SK-N-SH treated with all-trans-retinoic acid at 6 μM for 48 hours (cell line): Measurements from ENCODE around the gene SLC28A1.

Experiments
- OSR1 ChIP-seq: fragments of 250-450 bp; sonication (Bioruptor Pico); IDR thresholded peaks from 2 replicates; pipeline ENCODE4 v1.8.0; 2022; ENCODE audit warnings: moderate library complexity, mild to moderate bottlenecking, inconsistent platforms
- PATZ1 ChIP-seq: fragments of 250-450 bp; sonication (Bioruptor Pico); IDR thresholded peaks from 2 replicates; pipeline ENCODE4 v1.8.0; 2020; ENCODE audit warnings: mild to moderate bottlenecking, moderate library complexity, borderline replicate concordance
- PPARA ChIP-seq: fragments of 250-450 bp; sonication (Bioruptor Pico); IDR thresholded peaks from 2 replicates; pipeline ENCODE4 v1.5.0; 2020; ENCODE audit warnings: mild to moderate bottlenecking, borderline replicate concordance
- SNAI2 ChIP-seq: fragments of 250-450 bp; sonication (Bioruptor Pico); IDR thresholded peaks from 2 replicates; pipeline ENCODE4 v1.5.0; 2020; ENCODE audit warnings: mild to moderate bottlenecking, moderate library complexity

GRCh38 chr15:84981711-84982300 lies 97.3 kb downstream of the SLC28A1 start, which contains the start of gene PDE8A:
- TF ChIP-seq PATZ1 (CRISPR knock-in tag) = no peak
- no peak for TF ChIP-seq SNAI2
- TF ChIP-seq PPARA = no peak
- no peak for TF ChIP-seq OSR1
